Esophagus (tissue), 2 donors: ENCODE measurements around the gene VWA8. TPM values are rescaled to one million over a fixed set of nuclear protein-coding genes. Genes with fewer than 3 reads are reported as not detected.
"Not testable (repeated sequence)": the region's sequence is repeated elsewhere in the genome, so short reads cannot be mapped to it uniquely, and the experiment has no call there.

Experiments used
- H3K27ac ChIP-seq, 2 donors: one replicate each; pipeline ENCODE4 v1.5.1; 2013; ENCODE audit warnings: low read depth in 2 of 2, mild to moderate bottlenecking in 2 of 2, inconsistent platforms in 1 of 2, low read length in 1 of 2, moderate library complexity in 1 of 2
- H3K27me3 ChIP-seq, 2 donors: one replicate each; pipeline ENCODE4 v1.6.1; 2013; ENCODE audit warnings: low read length in 2 of 2, control low read depth in 1 of 2, mild to moderate bottlenecking in 1 of 2; ENCODE audit not compliant: insufficient read depth in 2 of 2, control insufficient read depth in 1 of 2
- H3K36me3 ChIP-seq, 2 donors: one replicate each; pipeline ENCODE4 v1.6.1; 2013; ENCODE audit warnings: low read length in 1 of 2; ENCODE audit not compliant: control insufficient read depth in 2 of 2, insufficient read depth in 2 of 2
- H3K4me1 ChIP-seq, 2 donors: one replicate each; pipeline ENCODE4 v1.6.1; 2013; ENCODE audit warnings: low read length in 1 of 2; ENCODE audit not compliant: control insufficient read depth in 2 of 2, insufficient read depth in 2 of 2
- H3K4me3 ChIP-seq, 2 donors: one replicate each; pipeline ENCODE4 v1.5.1; 2013; ENCODE audit warnings: low read length in 2 of 2, mild to moderate bottlenecking in 2 of 2, low read depth in 1 of 2, moderate library complexity in 1 of 2
- H3K9me3 ChIP-seq, 2 donors: one replicate each; pipeline ENCODE4 v1.6.1; 2013; ENCODE audit warnings: mild to moderate bottlenecking in 2 of 2, low read depth in 1 of 2, low read length in 1 of 2, moderate library complexity in 1 of 2; ENCODE audit not compliant: control insufficient read depth in 2 of 2, insufficient read depth in 1 of 2
- WGBS, 2 donors: extraction: QIAGEN DNeasy Blood & Tissue Kit; methylation state at CpG; one replicate each; pipeline ENCODE4 v1.1.7; 2013; 5-methylcytosine and 5-hydroxymethylcytosine counted together
- polyA plus RNA-seq, 2 donors: library from polyadenylated mRNA; stranded (reverse); fragments of 200-250 nt; gene quantifications; one replicate each; pipeline ENCODE4 v1.2.3, GENCODE V29; 2013
- donor health status: healthy with polysubstance abuse.
- donor health status: Bipolar disorder and iron deficiency.

VWA8 gene
- polyA plus RNA-seq, 2 donors, result 3.5 to 3.6 TPM

DNA sequence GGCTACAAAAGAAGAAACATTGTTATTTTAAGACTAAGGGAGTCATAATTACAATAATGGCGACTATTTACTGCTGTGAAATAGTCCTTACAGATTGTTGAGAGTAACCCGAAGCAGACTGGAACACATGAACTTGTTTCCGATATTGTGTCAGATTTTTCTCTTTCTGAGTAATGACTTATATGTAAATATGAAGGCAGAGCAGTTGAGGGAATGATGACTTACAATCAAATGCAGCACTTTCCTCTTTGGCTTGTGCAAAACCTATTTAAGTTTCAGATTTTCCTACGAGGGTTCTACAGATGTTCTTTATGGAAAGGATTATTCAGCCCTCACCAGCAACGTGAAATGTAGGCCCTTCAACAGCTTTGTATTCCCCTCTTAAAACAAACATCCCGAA, 304.9 kb downstream of the VWA8 start:
- no peaks in the 10 kb centered on the region for H3K27me3 ChIP-seq
- 80 to 81% methylated on average over 6 of the region's 6 CpGs for WGBS, 2 donors
- no peaks in the 10 kb centered on the region for H3K36me3 ChIP-seq
- H3K4me1 ChIP-seq, result no peaks in the 10 kb centered on the region
- H3K27ac ChIP-seq, result no peak overlapping the region
- no peaks in the 10 kb centered on the region for H3K9me3 ChIP-seq
- H3K4me3 ChIP-seq, result no peak overlapping the region

DNA sequence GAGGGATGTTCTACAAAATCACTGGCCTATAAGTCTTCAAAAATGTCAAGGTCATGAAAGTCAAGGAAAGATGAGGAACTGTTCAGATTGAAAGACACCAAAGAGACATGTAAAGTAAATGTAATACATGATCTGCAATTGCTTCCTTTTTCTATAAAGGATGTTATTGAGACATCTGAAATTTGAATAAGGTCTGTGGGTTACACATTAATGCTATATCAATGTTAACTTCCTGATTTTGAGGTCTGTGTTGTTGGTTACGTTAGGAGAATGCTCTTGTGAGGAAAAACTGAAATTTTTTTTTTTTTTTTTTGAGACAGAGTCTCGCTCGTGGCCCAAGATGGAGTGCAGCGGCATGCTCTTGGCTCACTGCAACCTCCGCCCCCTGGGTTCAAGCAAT, 306.1 kb downstream of the VWA8 start:
- WGBS, 2 donors, result 78 to 90% methylated on average over 5 of the region's 5 CpGs
- Histone ChIP-seq H3K27ac (no peak overlapping the region), H3K36me3 (peaks cover 0 to 5% of the 10 kb centered on the region in 2 donors), H3K4me1 (peaks cover 0 to 2% of the 10 kb centered on the region in 2 donors), H3K27me3 (no peaks in the 10 kb centered on the region), H3K4me3 (no peak overlapping the region), H3K9me3 (no peaks in the 10 kb centered on the region)

DNA sequence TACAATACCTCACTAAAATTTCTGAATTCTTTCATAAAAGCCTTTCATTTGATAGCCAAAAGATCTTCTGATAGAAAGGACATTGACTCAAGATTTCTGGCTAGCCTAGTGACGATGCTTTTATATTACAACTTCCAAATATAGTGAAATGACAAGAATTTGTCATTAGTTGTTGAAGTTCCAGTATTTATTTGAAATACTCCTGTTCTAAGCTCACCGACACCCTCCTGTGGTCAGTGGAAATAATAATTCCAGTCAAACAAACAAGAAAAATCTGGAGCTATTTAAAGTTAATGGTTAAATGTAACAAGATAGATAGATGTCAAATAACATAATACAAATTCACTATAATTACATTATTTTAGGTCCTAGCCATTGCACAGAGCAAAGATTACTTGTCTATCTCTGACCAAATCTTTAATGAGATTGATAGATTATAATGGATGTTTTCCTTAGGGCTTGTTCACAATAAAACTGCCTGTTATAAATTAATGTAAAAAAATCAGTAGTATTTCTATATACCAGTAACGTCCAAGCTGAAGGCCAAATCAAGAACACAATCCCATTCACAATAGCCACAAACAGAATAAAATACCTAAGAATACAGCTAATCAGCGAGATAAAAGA, 308.1 kb downstream of the VWA8 start:
- H3K4me3 ChIP-seq, result no peak overlapping the region
- no peaks in the 10 kb centered on the region for H3K27me3 ChIP-seq
- H3K9me3 ChIP-seq, result no peaks in the 10 kb centered on the region
- no peak overlapping the region for H3K27ac ChIP-seq
- 44 to 48% methylated on average over 4 of the region's 4 CpGs for WGBS, 2 donors
- H3K36me3 ChIP-seq, result peaks cover 0 to 5% of the 10 kb centered on the region in 2 donors
- peaks cover 0 to 2% of the 10 kb centered on the region in 2 donors for H3K4me1 ChIP-seq

DNA sequence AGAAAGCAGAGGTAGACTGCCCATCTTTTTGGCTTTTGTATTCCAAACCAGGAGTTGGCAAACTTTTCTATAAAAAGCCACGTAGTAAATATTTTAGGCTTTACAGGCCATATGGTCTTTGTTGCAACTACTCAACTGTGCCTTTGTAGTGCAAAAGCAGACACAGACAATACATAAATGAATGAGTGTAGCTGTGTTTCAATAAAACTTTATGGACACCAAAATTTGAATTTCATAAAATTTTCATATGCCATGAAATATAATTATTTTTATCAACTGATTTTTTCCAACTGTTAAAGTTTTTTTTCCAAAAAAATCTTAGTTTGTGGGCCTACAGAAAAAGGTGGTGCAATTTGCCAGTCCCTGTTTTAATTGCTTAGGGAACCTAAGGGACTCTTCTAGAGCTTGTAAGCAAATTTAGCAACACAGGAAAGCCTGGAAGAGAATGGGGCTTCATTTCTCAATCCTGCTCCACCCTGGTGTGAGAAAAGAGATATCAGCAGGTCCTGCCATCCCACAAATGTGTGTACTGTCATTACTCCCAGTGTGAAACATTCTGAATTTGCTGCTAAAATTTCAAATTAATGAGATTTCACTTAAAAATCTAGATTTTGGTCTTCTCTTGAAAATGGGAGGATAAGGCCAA, 309.4 kb downstream of the VWA8 start:
- H3K27me3 ChIP-seq, result no peaks in the 10 kb centered on the region
- 94 to 95% methylated on average over 1 of the region's 1 CpG for WGBS, 2 donors
- no peak overlapping the region for H3K27ac ChIP-seq
- H3K36me3 ChIP-seq, result peaks cover 0 to 5% of the 10 kb centered on the region in 2 donors
- H3K9me3 ChIP-seq, result no peaks in the 10 kb centered on the region
- peaks cover 0 to 2% of the 10 kb centered on the region in 2 donors for H3K4me1 ChIP-seq
- H3K4me3 ChIP-seq, result no peak overlapping the region

DNA sequence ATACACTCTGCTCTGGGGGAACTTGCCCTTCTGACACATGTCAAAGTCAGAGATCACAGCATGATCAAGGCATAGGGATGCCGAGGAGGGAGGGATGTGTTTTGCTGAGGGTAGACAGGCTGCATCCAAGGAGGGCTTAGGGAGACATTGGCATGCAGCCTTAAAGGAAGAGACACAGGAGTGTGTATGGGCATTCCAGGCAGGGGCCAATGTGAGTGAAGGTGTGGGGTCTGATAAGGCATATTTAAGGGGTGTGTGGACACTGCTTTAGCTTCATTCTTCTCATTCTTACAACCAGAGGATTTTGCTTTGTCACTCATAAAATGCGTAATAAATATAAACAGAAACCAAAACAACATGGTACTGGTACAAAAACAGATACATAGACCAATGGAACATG, 310.2 kb downstream of the VWA8 start:
- H3K27ac ChIP-seq, result no peak overlapping the region
- H3K27me3 ChIP-seq, result no peaks in the 10 kb centered on the region
- WGBS, 2 donors, result 88 to 94% methylated on average over 2 of the region's 2 CpGs
- peaks cover 0 to 5% of the 10 kb centered on the region in 2 donors for H3K36me3 ChIP-seq
- H3K4me3 ChIP-seq, result no peak overlapping the region
- H3K4me1 ChIP-seq, result peaks cover 0 to 2% of the 10 kb centered on the region in 2 donors
- H3K9me3 ChIP-seq, result no peaks in the 10 kb centered on the region

DNA sequence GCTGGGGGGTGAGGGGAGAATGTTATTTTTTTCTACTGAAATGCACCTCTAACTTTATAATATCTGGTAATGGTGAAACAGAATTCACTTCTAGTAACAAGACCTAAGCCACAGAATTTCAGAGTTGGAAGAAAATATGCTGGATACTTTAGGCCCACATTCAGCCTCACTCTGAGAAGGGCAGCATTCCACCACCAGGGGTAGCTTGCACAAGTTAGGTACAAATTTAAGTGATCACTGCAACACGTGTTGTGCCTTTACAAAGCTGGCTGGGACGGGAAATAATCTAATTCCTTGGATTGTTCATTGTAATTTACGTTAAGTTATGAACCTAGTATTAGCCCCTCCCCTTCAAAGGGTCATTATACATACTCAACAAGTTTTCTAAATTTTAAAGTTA, 311.2 kb downstream of the VWA8 start:
- H3K36me3 ChIP-seq, result peaks cover 0 to 5% of the 10 kb centered on the region in 2 donors
- H3K4me1 ChIP-seq, result peaks cover 0 to 2% of the 10 kb centered on the region in 2 donors
- no peak overlapping the region for H3K27ac ChIP-seq
- WGBS, 2 donors, result 78 to 83% methylated on average over 3 of the region's 3 CpGs
- no peaks in the 10 kb centered on the region for H3K9me3 ChIP-seq
- no peak overlapping the region for H3K4me3 ChIP-seq
- no peaks in the 10 kb centered on the region for H3K27me3 ChIP-seq

DNA sequence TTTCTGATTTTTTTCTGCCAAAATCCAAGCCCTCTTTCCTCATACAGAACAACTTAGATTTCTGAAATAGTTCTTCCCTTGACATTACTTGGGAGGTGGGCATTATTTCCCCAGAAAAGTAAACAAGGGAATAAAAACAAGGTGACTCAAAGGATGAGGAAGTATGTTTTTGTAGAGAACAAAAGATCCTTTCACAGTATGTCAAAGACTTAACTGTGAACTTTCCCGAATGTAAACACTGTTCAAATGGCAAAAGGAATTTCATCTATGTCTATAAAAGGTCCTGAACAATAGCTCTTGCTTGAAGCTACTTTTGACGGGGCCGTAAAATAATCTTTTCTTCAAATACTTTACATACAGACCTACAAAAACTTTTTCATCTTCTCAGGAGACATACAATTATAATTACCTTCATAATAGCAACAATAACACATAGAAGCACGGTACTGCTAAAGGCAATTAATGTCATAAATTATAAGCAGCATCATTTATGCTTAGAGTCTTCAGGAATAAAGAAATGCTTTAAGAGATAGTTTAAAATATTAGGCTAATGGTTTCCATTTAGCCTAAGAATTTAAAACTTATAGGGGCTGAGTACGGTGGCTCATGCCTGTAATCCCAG, 312.5 kb downstream of the VWA8 start:
- no peak overlapping the region for H3K27ac ChIP-seq
- H3K4me1 ChIP-seq, result peaks cover 0 to 2% of the 10 kb centered on the region in 2 donors
- WGBS, 2 donors, result 50 to 52% methylated on average over 5 of the region's 5 CpGs
- no peaks in the 10 kb centered on the region for H3K27me3 ChIP-seq
- H3K4me3 ChIP-seq, result no peak overlapping the region
- H3K9me3 ChIP-seq, result no peaks in the 10 kb centered on the region
- peaks cover 0 to 5% of the 10 kb centered on the region in 2 donors for H3K36me3 ChIP-seq

DNA sequence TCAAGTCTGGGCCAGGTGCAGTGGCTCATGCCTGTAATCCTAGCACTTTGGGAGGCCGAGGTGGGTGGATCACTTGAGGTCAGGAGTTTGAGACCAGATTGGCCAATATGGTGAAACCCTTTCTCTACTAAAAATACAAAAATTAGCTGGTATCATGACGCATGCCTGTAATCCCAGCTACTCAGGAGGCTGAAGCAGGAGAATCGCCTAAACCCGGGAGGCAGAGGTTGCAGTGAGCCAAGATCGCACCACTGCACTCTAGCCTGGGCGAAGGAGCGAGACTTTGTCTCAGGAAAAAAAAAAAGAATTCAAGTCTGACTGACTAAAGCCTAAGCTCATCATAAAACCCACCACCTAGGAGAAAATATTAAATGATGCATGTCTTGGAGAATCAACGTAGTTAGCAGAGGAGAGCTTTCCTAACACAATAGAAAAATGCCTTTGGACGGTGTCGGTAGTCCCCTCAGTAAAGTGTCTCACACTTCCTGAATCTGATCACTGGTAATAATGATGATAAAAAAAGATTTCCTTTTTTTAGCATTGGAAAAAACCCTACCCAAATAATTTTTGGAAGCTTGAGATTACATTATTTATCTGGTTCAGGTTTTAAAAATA, 313.1 kb downstream of the VWA8 start:
- not testable (repeated sequence) for H3K4me3 ChIP-seq, H3K27me3 ChIP-seq, H3K9me3 ChIP-seq, H3K36me3 ChIP-seq, H3K27ac ChIP-seq, H3K4me1 ChIP-seq
- 84 to 88% methylated on average over 10 of the region's 10 CpGs for WGBS, 2 donors

DNA sequence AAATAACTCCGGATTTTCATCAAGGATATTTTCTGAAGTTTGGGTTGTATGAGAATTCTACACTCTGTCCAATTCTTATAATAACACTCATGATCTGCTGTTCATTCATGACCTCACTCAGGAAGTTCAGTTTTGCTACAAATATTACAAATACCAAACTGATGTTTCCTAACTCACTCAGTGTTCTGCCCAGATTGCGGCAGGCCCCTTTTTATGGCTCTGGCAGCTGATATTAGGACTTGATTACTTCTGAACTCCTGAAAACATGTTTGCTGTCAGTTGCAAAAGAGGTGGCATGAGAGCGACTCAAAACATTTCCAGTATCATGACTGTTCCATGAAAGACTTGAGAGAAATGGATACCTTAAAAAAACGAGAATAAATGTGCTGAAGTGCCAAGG, 315.6 kb downstream of the VWA8 start:
- Histone ChIP-seq H3K27me3 (no peaks in the 10 kb centered on the region), H3K4me1 (no peaks in the 10 kb centered on the region), H3K4me3 (no peak overlapping the region), H3K9me3 (no peaks in the 10 kb centered on the region), H3K36me3 (peaks cover 0 to 1% of the 10 kb centered on the region in 2 donors), H3K27ac (no peak overlapping the region)
- WGBS, 2 donors, result 52 to 58% methylated on average over 4 of the region's 4 CpGs
